AG04450 (cell line): ENCODE data around the gene LRP1. TPM values are rescaled to one million over a fixed set of nuclear protein-coding genes. Genes with fewer than 3 reads are reported as not detected.

Source experiments
- CTCF ChIA-PET: fragments of 300-600, 350-600 bp; formaldehyde crosslinking; extraction: SDS; loops from one replicate; lab custom pipeline; 2022; ENCODE audit warnings: antibody characterized with exemption, inconsistent platforms; lab: Charles Lee
- POLR2A ChIA-PET: fragments of 350-600 bp; formaldehyde crosslinking; extraction: SDS; loops from one replicate; lab custom pipeline; 2021; ENCODE audit warnings: antibody characterized with exemption, inconsistent platforms; lab: Yijun Ruan, JAX
- DNase-seq: peaks from one replicate; pipeline ENCODE4 v3.0.0-alpha.2; 2011; ENCODE audit warnings: low read depth, low spot score
- H3K27ac ChIP-seq: one replicate; pipeline ENCODE4 v1.5.1; 2012; ENCODE audit warnings: low read depth, low read length, control low read depth
- H3K27me3 ChIP-seq: one replicate; pipeline ENCODE4 v1.6.0; 2012; ENCODE audit warnings: low read length; ENCODE audit not compliant: control insufficient read depth, insufficient read depth
- H3K4me3 ChIP-seq: 2 replicates; pipeline ENCODE4 v1.5.1; 2011; ENCODE audit warnings: mild to moderate bottlenecking, low read depth, low read length, control low read depth
- H3K9me3 ChIP-seq: 2 replicates; pipeline ENCODE4 v1.5.1; 2012; ENCODE audit warnings: low read length; ENCODE audit not compliant: control insufficient read depth, insufficient read depth
- CTCF ChIP-seq: IDR thresholded peaks from 2 replicates; pipeline ENCODE4 v1.5.1; 2011; ENCODE audit warnings: low read depth, low read length, control low read depth, inconsistent platforms
- polyA plus RNA-seq: library from polyadenylated mRNA; depleted of rRNA; stranded (reverse); fragments of >200 nt; gene quantifications from 2 replicates; pipeline ENCODE4 v1.2.3, GENCODE V29; 2011

Gene LRP1
- polyA plus RNA-seq, 1 experiment: 49.9 TPM

- Histone ChIP-seq H3K27ac (no peak overlapping the region), H3K4me3 (no peak overlapping the region), H3K9me3 (no peaks in the 10 kb centered on the region), H3K27me3 (no peaks in the 10 kb centered on the region)
- POLR2A ChIA-PET: interaction anchor here (1.7 to 13.0 kb wide), 2 partner anchors 9 to 10 kb away, joined by 6 to 258 read pairs; partner anchors contain the start of gene STAT6
- no peak for TF ChIP-seq CTCF
- DNase-seq: no peak
- CTCF ChIA-PET: interaction anchor here (0.6 to 1.7 kb wide), 4 partner anchors 15 to 461 kb away, joined by 3 to 8 read pairs (median 6); no protein-coding TSS in a partner anchor
Observed at GRCh38 chr12:57097554-57097835, 30.8 kb upstream of the LRP1 start.

- DNase-seq: no peak
- POLR2A ChIA-PET: interaction anchor here (13.0 kb wide), 1 partner anchor 9 kb away, joined by 258 read pairs; the partner anchor contains the start of gene STAT6
Observed at GRCh38 chr12:57098546-57098945, 29.7 kb upstream of the LRP1 start.

GRCh38 chr12:57099047-57099714, 29.1 kb upstream of the LRP1 start:
- Histone ChIP-seq H3K4me3 (no peak overlapping the region), H3K27ac (no peak overlapping the region), H3K27me3 (no peaks in the 10 kb centered on the region), H3K9me3 (no peaks in the 10 kb centered on the region)
- POLR2A ChIA-PET: interaction anchor here (0.8 to 13.0 kb wide), 2 partner anchors 8 to 11 kb away, joined by 3 to 258 read pairs; partner anchors contain the start of gene STAT6
- no peak for DNase-seq
- CTCF ChIA-PET: interaction anchor here (2.5 to 2.6 kb wide), 2 partner anchors 13 to 77 kb away, joined by 9 to 10 read pairs; partner anchors contain the start of gene STAT6
- no peak for TF ChIP-seq CTCF

More at GRCh38 chr12:57098546-57098945, 29.7 kb upstream of the LRP1 start:
- no peak for TF ChIP-seq CTCF
- no peak overlapping the region for H3K4me3 ChIP-seq
- CTCF ChIA-PET: interaction anchor here (1.0 to 2.6 kb wide), 3 partner anchors 13 to 77 kb away, joined by 3 to 10 read pairs (median 9); partner anchors contain the start of gene STAT6
- no peaks in the 10 kb centered on the region for H3K9me3 ChIP-seq
- H3K27me3 ChIP-seq: no peaks in the 10 kb centered on the region
- H3K27ac ChIP-seq: no peak overlapping the region

GRCh38 chr12:57099766-57100165, 28.5 kb upstream of the LRP1 start:
- CTCF ChIA-PET: interaction anchor here (2.5 to 2.6 kb wide), 2 partner anchors 12 to 76 kb away, joined by 9 to 10 read pairs; partner anchors contain the start of gene STAT6
- no peak for TF ChIP-seq CTCF
- no peak overlapping the region for H3K27ac ChIP-seq
- H3K9me3 ChIP-seq: no peaks in the 10 kb centered on the region
- no peak overlapping the region for H3K4me3 ChIP-seq
- POLR2A ChIA-PET: interaction anchor here (0.8 to 1.2 kb wide), 2 partner anchors 12 to 13 kb away, joined by 3 read pairs; no protein-coding TSS in a partner anchor
- H3K27me3 ChIP-seq: no peaks in the 10 kb centered on the region
- DNase-seq: no peak
